Measurements from ENCODE around the gene GPR3. TPM values are rescaled to one million over a fixed set of nuclear protein-coding genes. Genes with fewer than 3 reads are reported as not detected.

Gene GPR3
- total and polyA plus RNA-seq, 10 of the 15 experiments (the other 5 are each of a cell fraction or from before 2014, with no cell fraction given), result 0.33 to 1.4 (median 0.63) TPM; not detected in 3

- peak; percentile 84 for FAIRE-seq
These were observed 4.0 kb upstream of the GPR3 start for GRCh38 chr1:27388337-27389005.

More at GRCh38 chr1:27388337-27389005, 4.0 kb upstream of the GPR3 start:
- Histone ChIP-seq H2AFZ (ENCODE audit: control insufficient read depth, low read depth, low read length) (no peak overlapping the region), H3K27ac (ENCODE audit: control insufficient read depth, insufficient read depth) (no peak overlapping the region), H3K9ac (ENCODE audit: control insufficient read depth, insufficient read depth, low read length) (no peak overlapping the region), H3K4me1 (ENCODE audit: control insufficient read depth, insufficient read depth, low read length) (peaks cover 8% of the 10 kb centered on the region), H3K27me3 (replicated peaks in 1 of 2; ENCODE audit: control insufficient read depth in 2 of 2, insufficient read depth in 2 of 2, low read length in 1 of 2) (no peaks in the 10 kb centered on the region), H3K9me3 (replicated peaks; ENCODE audit: control insufficient read depth, insufficient read depth, low read length) (no peaks in the 10 kb centered on the region), H3K36me3 (ENCODE audit: control insufficient read depth in 2 of 2, insufficient read depth in 2 of 2, low read length in 1 of 2) (no peaks in the 10 kb centered on the region), H3K4me3 (no peak overlapping the region), H3K79me2 (ENCODE audit: control insufficient read depth, insufficient read depth, low read length) (no peaks in the 10 kb centered on the region), H4K20me1 (ENCODE audit: control insufficient read depth, insufficient read depth) (no peaks in the 10 kb centered on the region), H3K4me2 (ENCODE audit: control insufficient read depth, insufficient read depth) (no peak overlapping the region)
- in situ Hi-C loops (cut with MboI), result no loop called here
- ChIA-PET SMC1A (ENCODE audit: uncharacterized antibody, unreplicated experiment) (interaction anchor here (0.7 to 4.4 kb wide), 17 partner anchors 8 to 275 kb away, joined by 3 to 37 read pairs (median 4); partner anchors contain the start of gene MAP3K6), CTCF (interaction anchor here (0.6 to 9.0 kb wide), 23 partner anchors 9 to 342 kb away, joined by 3 to 242 read pairs (median 5); partner anchors contain the start of gene MAP3K6), RAD21 (ENCODE audit: unreplicated experiment) (interaction anchor here (0.8 to 3.5 kb wide), 9 partner anchors 23 to 92 kb away, joined by 3 to 34 read pairs (median 8); partner anchors contain the start of gene MAP3K6), POLR2A (interaction anchor here (0.6 kb wide), 1 partner anchor 234 kb away, joined by 3 read pairs; the partner anchor contains the start of gene SLC9A1)
- WGBS (ENCODE audit: insufficient coverage, insufficient replicate concordance, low lambda C conversion rate, missing lambda C conversion rate), result 40% methylated on average over 5 of the region's 5 CpGs
- DNase-seq (ENCODE audit: low read depth, low spot score) (no peak), ATAC-seq (peak; percentile 49)
- peak; percentile 91 for TF ChIP-seq RAD21 (IDR thresholded peaks at IDR 0.05; ENCODE audit: insufficient read depth, low read depth, low read length)
- peak; percentile 40; the same call in 1 of the 2 replicates for TF ChIP-seq YY1 (IDR thresholded peaks at IDR 0.05; ENCODE audit: low read depth, low read length)
- TF ChIP-seq E2F4 (IDR thresholded peaks at IDR 0.05; ENCODE audit: low read depth, low read length), result no peak
- TF ChIP-seq SMC3 (IDR thresholded peaks at IDR 0.05; ENCODE audit: borderline replicate concordance, low read length), result peak; percentile 98
- no peak for TF ChIP-seq ZNF274 (IDR thresholded peaks at IDR 0.05; ENCODE audit: insufficient read depth, insufficient read length)
- TF ChIP-seq, protein P1, sequence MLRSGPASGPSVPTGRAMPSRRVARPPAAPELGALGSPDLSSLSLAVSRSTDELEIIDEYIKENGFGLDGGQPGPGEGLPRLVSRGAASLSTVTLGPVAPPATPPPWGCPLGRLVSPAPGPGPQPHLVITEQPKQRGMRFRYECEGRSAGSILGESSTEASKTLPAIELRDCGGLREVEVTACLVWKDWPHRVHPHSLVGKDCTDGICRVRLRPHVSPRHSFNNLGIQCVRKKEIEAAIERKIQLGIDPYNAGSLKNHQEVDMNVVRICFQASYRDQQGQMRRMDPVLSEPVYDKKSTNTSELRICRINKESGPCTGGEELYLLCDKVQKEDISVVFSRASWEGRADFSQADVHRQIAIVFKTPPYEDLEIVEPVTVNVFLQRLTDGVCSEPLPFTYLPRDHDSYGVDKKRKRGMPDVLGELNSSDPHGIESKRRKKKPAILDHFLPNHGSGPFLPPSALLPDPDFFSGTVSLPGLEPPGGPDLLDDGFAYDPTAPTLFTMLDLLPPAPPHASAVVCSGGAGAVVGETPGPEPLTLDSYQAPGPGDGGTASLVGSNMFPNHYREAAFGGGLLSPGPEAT (IDR thresholded peaks at IDR 0.05; ENCODE audit: low read depth), result 0 out of 2 replicates have a peak, but pooled peaks have one; percentile 19
- TF ChIP-seq, protein P2, sequence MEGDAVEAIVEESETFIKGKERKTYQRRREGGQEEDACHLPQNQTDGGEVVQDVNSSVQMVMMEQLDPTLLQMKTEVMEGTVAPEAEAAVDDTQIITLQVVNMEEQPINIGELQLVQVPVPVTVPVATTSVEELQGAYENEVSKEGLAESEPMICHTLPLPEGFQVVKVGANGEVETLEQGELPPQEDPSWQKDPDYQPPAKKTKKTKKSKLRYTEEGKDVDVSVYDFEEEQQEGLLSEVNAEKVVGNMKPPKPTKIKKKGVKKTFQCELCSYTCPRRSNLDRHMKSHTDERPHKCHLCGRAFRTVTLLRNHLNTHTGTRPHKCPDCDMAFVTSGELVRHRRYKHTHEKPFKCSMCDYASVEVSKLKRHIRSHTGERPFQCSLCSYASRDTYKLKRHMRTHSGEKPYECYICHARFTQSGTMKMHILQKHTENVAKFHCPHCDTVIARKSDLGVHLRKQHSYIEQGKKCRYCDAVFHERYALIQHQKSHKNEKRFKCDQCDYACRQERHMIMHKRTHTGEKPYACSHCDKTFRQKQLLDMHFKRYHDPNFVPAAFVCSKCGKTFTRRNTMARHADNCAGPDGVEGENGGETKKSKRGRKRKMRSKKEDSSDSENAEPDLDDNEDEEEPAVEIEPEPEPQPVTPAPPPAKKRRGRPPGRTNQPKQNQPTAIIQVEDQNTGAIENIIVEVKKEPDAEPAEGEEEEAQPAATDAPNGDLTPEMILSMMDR (IDR thresholded peaks at IDR 0.05 in 2 of 3, conservative IDR thresholded peaks at IDR 0.05 in 1 of 3; ENCODE audit: control insufficient read depth in 2 of 3, extremely low read depth in 1 of 3, insufficient read depth in 1 of 3, low read depth in 3 of 3, low read length in 3 of 3), result peak; percentile 97 to 98 (median 97)
- no peak for TF ChIP-seq PRDM15 (CRISPR knock-in tag; IDR thresholded peaks at IDR 0.05)
- TF ChIP-seq NBN (IDR thresholded peaks at IDR 0.05), result peak; percentile 51; the same call in 1 of the 2 replicates
- peak; percentile 38; the same call in 1 of the 2 replicates for TF ChIP-seq HDGF (IDR thresholded peaks at IDR 0.05)
- no TSS peak for BruUV-seq (replicated peaks)
- intact Hi-C loops (cut with micrococcal nuclease; ENCODE audit: unreplicated experiment), result loop anchor here (1.0 to 2.0 kb wide), 3 partner anchors 31 to 344 kb away; no protein-coding TSS in a partner anchor
